GM21360 (cell line): ENCODE data around the gene AP2M1.
"Not testable (repeated sequence)": the region's sequence is repeated elsewhere in the genome, so short reads cannot be mapped to it uniquely, and the experiment has no call there.

Experiments used
- ATAC-seq: cut with Tn5 transposase; IDR thresholded peaks from one replicate; pipeline ENCODE4 v1.9.1; 2021; ENCODE audit warnings: mild to moderate bottlenecking, moderate library complexity; ENCODE audit not compliant: unreplicated experiment

Gene AP2M1

GRCh38 chr3:184174646-184175492 is at the start of gene AP2M1:
TSS of gene AP2M1 (plus strand) at chr3:184174855. CDS start at chr3:184176994, 2,139 bp downstream.
- ATAC-seq, result peak; percentile 93

- ATAC-seq, result no peak
Measured at GRCh38 chr3:184126006-184126405, 48.6 kb upstream of the AP2M1 start.

GRCh38 chr3:184129012-184129411 is 45.6 kb upstream of the AP2M1 start:
- no peak for ATAC-seq

- no peak for ATAC-seq
Measured at GRCh38 chr3:184132945-184133344, 41.7 kb upstream of the AP2M1 start.

- no peak for ATAC-seq
Measured at GRCh38 chr3:184133840-184134745, 40.6 kb upstream of the AP2M1 start.

- no peak for ATAC-seq
Measured at GRCh38 chr3:184134746-184135148, 39.9 kb upstream of the AP2M1 start.

- peak; percentile 84 for ATAC-seq
Measured at GRCh38 chr3:184135149-184135910, 39.3 kb upstream of the AP2M1 start, which contains the start of gene EIF2B5. TSS of gene EIF2B5 (plus strand) at chr3:184135358. CDS start at chr3:184135386, 28 bp downstream.

GRCh38 chr3:184135911-184136260 is 38.8 kb upstream of the AP2M1 start:
- no peak for ATAC-seq

- ATAC-seq, result no peak
Measured at GRCh38 chr3:184140436-184140835, 34.2 kb upstream of the AP2M1 start.

- no peak for ATAC-seq
Measured at GRCh38 chr3:184142199-184142598, 32.5 kb upstream of the AP2M1 start.

GRCh38 chr3:184143327-184143726 is 31.3 kb upstream of the AP2M1 start:
- no peak for ATAC-seq

- no peak for ATAC-seq
Measured at GRCh38 chr3:184144505-184144904, 30.1 kb upstream of the AP2M1 start.

GRCh38 chr3:184145111-184145524 is 29.5 kb upstream of the AP2M1 start:
- no peak for ATAC-seq

GRCh38 chr3:184145751-184146270 is 28.8 kb upstream of the AP2M1 start:
- no peak for ATAC-seq

- ATAC-seq, result no peak
Measured at GRCh38 chr3:184148076-184148475, 26.6 kb upstream of the AP2M1 start.

- no peak for ATAC-seq
Measured at GRCh38 chr3:184149123-184149522, 25.5 kb upstream of the AP2M1 start.

- not testable (repeated sequence) for ATAC-seq
Measured at GRCh38 chr3:184149770-184150169, 24.9 kb upstream of the AP2M1 start.

GRCh38 chr3:184154885-184155643 is 19.6 kb upstream of the AP2M1 start, which contains the start of gene DVL3:
TSS of gene DVL3 (plus strand) at chr3:184155377. CDS start at chr3:184155636, 259 bp downstream.
- ATAC-seq, result peak; percentile 73

GRCh38 chr3:184155644-184156521 is 18.8 kb upstream of the AP2M1 start:
- ATAC-seq, result peak; percentile 23
